Activated CD4-positive, alpha-beta T cell treated with anti-CD3 and anti-CD28 coated beads, Interleukin-2, Interleukin-4, amounts not matched to agents 100 ng/mL and 50 ng/mL, durations not matched to agents 16 hours and 8 hours (primary cell): ENCODE results near the gene VANGL1.

Experiments
- DNase-seq: peaks from one replicate; pipeline ENCODE4 v3.0.0-alpha.2; 2020; ENCODE audit warnings: low spot score

The VANGL1 gene

DNA sequence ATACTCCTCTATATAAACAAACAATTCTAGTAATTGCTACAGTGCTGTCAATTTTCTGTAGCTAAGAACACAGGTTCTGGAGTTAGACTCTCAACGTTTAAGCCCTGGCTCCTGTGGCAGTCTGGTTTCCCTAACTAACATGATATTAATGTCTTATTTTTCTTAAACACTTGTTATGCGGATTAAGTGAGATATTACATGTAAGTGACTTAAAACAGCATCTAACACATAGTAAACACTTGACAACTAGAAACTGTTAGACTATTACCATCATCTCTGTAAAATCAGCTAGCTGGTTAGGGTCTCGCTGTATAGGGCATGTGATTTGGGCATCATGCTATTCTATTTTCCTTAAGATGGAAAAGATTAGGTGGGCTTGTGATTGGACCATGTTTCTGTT, 2.3 kb downstream of the VANGL1 start:
- no peak for DNase-seq

DNA sequence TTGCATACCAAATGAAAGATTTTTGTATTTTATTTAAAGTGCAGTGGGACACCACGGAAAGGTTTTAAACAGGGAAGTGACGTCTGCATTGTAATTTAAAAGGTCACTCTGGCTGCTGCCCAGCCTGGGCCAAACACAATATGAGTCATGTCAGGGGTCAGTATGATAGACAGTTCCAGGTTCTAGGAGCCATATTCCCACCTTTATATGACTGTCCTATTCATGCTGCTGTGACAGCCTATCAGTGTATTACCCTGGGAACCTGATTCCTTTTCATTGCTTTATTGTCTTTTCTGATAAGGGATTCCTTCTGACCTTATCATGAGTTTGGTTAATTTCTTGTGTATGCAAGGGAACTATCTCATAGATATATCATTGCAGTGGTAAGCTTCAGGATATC, 5.3 kb downstream of the VANGL1 start:
- DNase-seq = no peak

DNA sequence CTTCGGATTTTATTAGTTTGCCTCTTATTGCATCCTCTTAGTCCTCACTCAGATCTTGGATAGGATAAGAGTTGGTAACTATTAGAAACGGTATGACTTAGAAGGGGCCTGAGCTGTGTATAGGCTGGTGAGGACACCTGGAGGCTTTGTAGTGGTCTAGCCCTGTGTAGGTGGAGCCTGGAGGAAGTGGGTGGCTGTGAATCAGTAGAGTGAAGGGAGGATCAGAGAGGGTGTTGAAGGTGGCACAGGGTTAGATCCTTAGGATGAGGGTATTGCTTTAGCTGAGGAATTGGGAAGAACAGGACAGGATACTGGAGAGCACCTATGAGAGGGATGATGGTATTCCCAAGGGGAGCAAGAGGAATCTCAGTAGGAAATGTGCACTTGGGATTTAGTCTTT, 5.7 kb downstream of the VANGL1 start:
- DNase-seq = no peak

DNA sequence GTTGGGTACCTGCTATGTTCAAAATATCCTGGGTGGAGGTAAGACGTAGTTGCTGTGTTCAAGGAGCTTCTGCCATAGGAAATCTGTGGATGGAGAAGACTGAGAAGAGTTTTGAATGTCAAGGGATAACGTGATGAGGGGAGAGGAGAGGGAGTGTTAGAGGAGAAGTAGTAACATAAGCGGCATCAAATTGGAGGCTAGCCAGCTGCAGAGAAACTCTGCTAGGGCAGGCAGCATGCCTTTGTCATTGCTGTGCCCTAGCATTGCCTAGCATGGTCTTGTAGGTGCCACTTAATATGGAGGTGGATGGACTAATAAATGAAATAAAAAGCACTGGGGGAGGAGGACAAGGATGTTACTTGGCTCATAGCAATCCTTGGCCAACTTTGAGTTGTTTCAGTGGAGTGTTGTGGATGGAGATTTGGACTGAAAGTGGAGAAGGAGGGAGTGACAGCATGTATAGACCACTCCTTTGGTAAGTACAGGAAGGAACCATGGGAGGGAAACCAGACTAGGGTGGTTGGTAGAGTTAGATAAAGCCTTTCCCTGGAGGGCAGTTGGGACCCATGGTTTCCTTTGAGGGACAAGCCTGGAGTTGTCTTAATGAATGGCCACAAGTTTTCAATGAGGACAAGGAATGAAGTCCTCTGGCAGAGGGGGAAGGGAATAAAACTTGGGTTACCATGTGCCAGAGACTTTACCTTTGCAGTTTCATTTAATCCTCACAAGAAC, 6.3 kb downstream of the VANGL1 start:
- no peak for DNase-seq

DNA sequence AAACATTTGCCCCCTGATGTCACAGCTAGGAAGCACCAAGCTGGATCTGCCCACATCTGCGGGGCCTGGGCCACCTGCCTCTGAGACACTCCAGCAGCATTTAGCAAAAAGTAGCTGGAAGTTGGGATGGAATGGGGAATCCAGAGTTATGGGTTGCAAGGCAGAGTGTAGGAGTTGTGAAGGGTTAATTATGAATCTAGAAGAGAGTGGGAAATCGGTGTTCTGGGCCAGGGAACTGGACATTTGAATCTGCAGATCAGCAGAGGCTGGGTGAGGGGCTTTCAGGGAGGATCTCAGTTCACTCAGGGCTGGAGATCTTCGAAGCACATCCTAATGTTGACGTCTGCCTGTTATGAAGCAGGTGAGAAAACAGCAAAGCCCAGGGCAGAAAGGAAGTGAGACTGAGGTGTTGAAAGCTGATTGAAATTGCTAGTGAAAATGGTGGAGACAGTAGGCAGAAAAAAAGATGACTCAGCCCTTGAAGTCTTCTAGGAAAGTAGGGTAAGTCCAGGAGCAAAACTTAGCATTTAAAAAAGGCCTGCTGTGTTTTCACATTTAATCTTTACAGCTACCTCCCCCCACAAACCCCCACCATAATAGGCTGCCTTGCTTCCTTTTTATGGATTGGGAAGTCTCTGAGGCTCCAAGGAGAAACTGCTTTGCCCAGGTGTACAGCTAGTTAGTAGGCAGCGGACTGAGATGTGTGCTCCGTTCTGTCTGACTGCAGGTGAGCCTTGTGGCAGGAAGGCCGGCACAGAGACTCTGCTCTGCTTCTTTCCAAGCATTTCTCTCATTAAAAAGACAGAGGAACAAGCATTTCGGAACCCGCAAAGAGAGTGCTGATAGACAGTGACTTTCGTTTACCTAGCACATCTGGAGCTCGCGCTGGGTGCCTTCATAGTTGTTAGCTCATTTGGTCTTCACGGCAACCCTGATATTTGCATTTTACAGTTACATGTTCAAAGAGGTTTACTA, 7.2 kb downstream of the VANGL1 start:
- peak; percentile 73 for DNase-seq

DNA sequence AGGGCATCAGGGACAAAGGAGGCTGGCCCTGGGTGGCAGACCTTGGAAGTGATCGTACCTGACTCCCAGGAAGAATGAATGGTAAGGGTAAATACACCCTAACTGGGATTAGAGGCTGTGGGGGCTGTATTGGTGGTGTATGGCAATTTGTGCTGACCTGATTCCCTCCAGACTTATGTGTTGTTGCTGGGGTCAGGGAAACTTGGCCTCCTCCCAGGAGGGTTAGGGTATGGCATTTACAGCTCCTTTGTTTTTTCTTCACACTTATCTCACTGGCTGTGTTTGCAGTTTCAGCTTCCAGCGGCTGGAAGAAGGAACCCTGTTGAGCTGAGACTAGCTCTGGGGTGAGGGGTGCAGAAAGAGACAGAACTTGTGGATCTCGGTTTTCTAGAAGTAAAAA, 8.2 kb downstream of the VANGL1 start:
- no peak for DNase-seq

DNA sequence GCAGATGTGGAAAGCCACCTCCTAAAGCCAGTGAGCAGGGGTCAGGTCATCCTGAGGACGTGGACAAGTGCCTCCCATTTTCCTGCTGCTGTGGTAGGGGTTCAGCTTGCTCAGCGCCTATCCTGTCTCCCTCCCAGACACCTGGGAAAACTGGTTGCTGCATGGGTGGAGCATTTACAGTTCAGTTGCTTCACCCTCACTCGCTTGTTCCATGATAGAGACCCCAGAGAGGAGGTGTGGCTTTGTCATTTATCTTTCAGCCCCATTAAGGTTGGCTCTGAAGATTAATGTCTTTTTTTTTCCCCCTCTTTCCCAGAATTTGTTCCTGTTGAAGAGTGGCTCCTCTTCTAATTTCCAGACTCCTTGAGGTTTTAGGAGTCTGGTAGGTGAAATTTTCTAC, 9.2 kb downstream of the VANGL1 start:
- no peak for DNase-seq

DNA sequence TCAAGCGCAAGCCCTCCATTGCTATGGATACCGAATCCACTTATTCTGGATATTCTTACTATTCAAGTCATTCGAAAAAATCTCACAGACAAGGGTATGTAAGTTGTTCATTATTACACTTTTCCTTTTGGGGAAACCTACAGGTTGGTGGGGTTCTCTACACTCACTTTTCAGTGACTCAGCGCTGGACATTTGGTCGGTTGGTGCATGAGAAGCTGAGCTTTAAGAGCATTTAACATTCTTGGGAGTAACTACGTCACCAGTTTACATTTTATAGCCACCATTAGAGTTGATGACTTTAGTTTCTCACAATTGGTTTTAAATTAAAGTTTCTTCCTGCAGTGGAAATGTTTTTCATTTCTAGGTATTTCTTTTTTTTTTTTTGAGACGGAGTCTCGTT, 9.6 kb downstream of the VANGL1 start:
- no peak for DNase-seq

DNA sequence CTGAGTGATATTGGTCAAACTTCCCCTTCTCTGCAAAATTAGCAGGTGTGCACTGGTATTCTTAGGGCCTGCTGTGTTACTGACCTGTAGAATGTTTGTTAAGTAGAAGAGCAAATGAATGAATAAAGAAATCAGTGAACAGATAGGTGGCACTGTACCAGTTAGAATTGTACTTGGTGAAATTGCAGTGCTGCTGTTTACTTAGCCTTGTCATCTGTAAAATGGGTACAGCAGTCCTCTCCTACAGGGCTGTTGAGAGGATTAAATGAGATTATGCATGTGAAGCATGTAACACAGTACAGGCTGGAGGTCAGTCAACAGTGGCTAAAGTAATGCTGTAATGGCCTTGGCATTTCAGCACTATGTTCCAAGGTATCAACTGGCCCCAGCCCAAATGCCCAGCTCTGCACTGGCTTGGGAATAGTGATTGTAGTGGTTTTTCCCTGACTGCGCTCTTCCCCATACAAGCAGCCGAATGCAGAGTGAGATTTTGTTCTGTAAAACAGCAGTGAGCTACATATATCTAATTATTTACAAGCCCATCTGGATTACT, 10.5 kb downstream of the VANGL1 start:
- no peak for DNase-seq

DNA sequence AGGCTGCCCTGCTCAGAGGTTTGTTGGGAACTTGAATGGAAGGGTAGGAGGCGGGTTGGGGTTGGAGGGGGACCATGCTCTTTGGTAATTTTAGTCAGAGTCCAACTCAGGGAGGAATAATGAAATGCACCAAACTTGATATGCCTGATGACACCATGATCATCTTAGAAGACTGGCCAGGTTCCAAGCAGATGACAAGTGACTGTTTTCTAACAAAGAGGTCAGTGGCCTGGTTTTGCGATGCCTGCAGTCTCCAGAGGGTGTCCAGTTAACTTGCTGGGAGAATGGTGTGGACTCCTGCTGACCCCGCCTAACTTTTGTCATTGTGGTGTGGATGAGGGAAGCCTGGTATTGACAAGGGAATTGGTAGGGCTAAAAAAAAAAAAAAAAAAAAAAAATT, 12.4 kb downstream of the VANGL1 start:
- no peak for DNase-seq

DNA sequence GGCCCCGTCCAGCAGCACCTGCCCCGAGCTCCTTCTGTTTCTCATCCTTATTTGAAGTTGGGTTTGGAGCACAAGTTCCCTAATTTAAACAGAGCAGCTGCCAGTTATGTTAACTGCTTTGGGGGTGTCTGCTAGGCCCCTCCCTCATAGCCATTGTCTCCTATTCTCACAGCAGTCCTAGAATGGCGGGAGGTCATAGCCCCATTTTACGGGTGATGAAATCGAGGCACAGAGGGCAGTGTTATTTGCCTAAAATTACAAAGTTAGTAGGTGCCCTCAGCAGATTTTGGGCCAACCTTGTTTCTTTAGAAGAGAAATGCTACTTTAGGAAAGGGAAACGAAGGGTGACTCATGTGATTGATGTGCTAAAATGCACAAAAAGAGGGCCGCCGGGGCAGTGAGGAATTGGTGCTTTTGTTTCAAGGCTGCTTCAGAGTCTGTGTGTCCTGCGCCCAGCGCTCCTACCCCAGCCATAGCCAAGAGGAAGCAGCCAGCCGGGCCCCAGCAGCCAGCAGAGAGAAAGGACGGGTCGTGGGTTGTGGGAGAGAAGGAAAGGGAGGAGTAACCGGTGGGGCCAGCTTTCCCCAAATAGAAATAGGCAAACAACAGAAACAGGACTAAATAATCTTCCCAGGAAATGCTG, 13.0 kb downstream of the VANGL1 start:
- DNase-seq = no peak

DNA sequence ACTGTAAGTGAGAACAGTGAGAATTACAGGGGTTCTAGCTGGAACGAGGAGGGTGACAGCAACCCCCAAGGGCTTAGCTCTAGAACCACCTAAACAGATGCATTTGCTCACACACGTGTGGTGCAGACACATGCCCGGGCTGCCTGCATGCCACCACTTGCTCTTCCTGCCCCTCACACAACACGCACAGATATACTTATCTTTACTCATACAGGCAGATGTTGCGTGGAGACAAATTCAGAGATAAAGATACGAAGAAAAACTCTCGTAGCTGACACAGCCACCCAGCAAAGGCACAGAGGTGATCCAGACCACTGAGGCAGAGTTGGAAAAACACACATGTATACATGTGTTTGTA, 13.5 kb downstream of the VANGL1 start:
- DNase-seq = no peak

DNA sequence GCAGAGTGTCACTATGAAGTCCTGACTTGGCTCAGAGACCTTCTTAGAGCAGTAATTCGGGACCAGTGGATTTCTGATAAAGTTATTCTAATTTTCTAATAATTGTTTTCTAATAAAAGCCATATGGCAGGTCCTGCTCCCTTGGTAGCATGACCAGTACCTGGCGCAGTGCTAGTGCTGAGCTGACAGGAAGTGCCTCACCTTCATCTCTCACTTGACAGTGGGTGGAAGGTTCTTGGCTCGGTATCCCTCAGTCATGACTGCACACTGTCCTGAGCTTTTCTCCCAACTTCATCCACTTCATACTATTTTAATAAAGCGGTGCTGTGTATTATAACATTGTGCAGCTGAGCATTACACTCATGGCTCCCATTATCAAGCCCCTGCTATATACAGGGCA, 14.1 kb downstream of the VANGL1 start:
- no peak for DNase-seq

DNA sequence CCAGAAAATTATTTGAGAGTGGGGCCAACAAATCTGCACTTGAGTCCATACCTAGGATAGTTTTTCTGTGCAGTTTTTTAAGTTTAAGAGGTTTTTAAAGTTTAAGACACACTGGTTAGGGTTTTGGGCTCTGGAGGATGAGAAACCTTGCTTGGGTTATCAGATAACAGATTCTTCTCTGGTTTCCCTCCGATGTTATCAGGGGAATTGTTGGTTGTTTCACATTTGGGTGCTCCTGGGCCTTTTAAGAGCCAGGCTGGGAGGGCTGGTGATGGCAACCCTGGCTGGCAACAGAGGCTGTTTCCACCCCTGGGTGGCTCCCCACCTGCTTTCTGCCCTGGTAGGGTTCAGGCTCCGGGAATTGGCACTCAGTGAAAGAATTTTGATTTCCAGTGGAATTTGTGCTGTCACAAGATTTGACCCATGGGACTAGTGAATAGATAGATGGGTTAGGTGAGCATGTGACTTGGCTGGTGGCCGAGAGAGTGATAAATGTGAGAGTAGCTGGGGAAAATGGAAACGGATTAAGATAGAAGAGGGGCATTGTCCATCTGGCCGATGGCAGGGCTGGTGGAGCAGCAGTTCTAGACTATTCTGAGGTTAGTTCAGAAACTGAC, 14.8 kb downstream of the VANGL1 start:
- no peak for DNase-seq

DNA sequence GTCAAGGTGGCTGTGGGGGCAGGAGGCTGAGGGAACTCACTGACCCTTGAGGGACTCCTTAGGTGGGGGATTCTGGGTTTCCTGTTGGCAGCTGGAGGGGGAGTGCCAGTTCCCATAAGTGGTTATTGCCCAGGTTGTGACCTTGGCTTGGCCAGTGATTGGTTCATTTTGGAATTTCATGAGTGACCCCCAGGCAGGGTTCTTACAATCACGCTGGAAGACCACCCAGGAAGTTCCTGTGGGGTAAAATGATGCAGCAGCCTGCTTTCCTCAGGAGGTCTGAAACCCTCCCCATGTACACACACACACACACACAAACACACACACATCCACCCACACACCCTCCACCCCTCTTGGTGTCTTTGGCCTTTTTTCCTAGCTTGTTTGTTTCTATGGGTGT, 16.9 kb downstream of the VANGL1 start:
- no peak for DNase-seq

DNA sequence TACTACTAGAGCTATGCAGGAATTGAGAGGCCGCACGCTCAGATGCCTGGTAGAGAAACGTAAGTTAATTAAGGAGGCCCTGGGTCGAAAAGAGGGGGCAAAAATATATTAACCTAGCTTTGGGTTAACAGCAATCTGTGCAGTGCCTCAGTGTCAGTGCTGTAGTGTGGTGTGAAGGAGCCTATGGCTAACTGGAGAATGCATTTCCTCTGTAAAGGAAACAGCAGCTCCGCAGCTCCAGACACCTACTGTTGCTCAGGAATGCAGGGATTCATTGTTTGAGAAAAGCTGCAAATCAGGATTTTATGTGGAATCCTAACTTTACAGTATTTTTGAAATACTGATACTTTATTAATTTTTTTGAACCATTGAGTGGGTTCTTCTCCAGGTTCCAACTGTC, 18.4 kb downstream of the VANGL1 start:
- no peak for DNase-seq

DNA sequence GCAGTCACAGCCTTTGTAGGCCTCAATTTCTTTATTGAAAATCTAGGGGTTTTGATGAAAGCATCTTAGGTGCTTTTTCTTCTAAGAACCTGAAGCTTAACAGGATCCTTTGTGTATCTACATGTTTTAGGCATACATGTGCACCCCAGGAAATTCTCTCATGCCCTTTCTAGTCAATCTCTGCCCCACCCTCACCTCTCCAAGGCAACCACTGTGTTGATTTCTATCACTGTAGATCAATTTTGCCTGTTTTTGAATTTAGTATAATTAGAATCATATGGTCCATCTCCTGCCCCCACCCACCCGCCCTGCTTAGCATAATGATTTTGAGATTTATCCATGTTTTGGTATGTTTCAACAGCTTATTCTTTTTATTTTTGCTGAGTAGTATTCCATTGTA, 19.4 kb downstream of the VANGL1 start:
- DNase-seq = no peak

DNA sequence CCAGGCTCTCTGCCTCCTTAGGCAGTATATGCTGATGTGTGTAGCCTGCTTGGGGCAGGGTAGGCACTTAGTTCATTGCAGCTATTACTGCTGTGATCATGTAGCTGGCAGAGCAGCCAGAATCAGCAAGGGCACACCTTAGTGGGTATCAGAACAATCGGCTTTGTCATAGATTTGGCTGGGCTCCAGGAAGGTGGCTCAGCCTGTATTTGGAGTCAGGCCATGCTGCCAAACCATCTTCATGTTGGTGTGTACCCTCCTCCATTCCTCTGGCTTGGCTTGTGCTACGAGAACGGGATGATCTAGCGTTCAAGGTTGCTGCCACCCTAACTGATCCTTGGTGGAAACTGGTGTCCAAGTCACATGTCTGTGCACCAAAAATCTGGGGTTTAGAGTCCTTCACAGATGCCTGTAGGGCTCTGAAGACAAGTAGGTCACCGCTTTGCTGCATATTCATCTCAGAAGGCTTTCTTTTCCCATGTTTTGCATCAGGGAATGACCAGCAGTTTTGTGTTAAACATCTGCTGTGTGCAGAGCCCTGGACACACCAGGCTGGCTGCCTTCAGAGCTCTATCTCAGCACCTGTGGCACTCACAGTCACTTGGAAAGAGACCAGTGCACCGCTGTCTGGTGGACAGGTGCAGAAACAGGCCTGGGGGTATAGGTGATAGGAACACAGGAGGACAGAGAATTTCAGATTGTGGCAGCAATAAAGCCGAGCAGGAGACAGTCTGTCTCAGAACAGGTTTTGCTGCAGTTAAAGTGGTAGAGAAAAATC, 23.7 kb downstream of the VANGL1 start:
- no peak for DNase-seq

DNA sequence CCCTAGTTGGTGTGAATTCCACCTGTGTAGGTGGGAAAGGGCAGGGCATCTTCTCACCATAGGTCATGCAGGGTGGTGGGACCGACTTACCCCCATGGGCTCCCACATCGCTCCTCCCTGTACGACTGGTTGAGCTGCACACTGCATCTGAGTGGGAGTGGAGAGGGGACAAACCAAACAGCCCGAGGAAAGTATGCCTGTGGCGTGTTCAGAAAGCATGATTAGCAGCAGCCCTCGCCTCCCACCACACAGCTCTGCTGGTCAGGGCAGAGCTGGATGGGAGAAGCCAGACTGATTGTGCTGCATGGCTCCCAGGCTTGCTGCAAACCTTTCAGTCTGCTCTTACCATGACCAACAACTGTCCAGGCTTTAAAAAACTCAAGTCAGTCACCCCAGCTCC, 24.4 kb downstream of the VANGL1 start:
- no peak for DNase-seq

DNA sequence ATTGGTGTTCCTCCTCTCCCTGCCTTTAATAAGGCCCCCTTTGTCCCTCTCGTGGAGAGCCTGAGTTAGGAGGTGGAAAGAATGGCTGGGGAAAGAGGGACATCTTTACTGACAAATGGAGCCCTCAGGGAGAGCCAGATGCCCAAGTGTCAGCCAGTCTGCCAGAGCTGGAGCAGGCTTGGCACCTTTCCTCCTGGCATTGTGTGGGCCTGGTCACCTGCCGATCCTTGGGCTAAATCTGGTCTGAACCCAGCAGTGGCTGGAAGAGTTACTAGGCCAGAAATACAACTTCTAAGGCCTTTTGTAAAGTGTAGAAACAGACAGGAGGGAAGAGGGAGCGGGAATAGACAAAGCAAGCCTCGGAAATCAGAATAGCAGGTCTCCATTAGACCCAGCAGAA, 24.9 kb downstream of the VANGL1 start:
- DNase-seq = no peak

DNA sequence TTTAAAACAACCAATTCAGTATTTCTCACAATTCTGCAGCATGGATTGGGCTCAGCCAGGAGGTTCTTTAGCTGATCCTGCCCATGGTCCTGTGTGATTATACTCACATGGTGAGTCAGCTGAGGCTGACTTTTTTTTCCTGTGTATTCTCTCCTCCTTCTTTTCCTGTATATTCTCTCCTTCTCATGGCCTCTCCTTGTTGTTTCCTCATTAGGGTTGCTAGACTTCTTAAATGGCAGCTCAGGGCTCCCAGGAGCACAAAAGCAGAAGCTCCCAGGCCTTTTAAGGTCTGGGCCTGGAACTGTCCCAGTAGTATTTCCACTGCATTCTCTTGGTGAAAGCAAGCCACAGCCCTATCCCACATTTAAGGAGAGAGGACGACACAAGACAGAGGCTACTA, 26.8 kb downstream of the VANGL1 start:
- DNase-seq = no peak
